CMK (cell line): ENCODE data around the gene PDXP.
A peak's percentile ranks its signal among the peaks of the same experiment; 100 is the strongest.

Experiments used
- DNase-seq: peaks from one replicate; pipeline ENCODE4 v3.0.0-alpha.2; 2010; ENCODE audit warnings: low read depth

Gene PDXP

DNA sequence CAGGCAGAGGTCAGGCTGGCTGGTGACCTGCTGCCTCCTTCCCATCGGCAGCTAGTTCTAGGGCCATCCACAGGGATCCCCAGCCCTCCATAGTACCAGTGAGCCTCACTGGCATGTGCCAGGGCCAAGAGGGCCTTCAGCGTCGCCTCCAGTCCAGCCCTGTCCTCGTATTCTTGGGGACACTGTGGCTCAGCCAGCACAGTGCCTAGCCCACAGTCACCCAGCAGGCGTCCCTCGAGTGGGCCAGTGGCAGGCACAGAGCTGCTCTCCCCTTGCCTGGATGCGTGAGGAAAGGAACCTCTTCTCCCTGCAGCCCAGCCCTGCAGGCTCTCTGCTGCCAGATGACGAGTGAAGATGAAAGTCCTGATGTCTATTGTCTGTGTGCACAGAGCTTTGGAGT, 29.7 kb upstream of the PDXP start:
- DNase-seq = no peak

DNA sequence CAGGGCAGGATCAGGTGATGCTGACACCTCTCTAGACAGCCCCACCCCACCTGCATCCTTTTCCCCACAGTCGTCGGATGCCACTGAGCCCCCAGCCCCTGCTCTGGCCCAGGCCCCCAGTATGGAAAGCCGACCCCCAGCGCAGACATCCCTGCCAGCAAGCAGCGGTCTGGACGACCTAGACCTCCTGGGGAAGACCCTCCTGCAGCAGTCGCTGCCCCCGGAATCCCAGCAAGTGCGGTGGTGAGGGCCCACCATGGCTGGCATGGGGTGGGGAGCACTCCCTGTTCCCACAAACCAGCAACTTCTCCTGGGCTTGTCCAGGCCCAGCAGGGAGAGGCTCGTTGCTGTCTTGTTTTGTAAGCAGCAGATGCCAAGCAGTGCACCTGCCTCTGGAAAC, 28.6 kb upstream of the PDXP start:
- DNase-seq = no peak

DNA sequence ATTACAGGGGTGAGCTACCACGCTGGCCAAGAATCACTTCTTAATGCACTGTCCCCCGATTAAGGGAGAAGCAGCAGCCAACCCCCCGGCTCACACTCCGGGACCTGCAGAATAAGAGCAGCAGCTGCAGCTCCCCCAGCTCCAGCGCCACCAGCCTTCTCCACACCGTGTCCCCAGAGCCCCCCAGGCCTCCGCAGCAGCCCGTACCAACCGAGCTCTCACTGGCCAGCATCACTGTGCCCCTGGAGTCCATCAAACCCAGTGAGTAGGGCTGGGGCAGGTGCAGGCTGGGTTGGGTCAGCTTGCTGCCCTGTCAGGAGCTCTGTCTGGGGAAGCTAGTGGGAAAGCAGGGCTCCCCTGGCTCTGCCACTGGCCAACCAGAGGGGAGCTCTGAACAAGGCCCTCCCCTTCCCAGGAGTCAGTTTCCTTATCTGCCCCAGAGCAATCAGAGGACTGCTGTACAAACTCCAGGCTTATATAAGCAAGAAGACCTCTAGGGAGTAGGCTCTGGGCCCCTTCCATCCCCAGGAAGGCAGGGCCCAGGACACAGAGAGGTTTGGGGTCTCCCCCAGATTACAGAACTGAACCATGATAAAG, 27.6 kb upstream of the PDXP start:
- no peak for DNase-seq

DNA sequence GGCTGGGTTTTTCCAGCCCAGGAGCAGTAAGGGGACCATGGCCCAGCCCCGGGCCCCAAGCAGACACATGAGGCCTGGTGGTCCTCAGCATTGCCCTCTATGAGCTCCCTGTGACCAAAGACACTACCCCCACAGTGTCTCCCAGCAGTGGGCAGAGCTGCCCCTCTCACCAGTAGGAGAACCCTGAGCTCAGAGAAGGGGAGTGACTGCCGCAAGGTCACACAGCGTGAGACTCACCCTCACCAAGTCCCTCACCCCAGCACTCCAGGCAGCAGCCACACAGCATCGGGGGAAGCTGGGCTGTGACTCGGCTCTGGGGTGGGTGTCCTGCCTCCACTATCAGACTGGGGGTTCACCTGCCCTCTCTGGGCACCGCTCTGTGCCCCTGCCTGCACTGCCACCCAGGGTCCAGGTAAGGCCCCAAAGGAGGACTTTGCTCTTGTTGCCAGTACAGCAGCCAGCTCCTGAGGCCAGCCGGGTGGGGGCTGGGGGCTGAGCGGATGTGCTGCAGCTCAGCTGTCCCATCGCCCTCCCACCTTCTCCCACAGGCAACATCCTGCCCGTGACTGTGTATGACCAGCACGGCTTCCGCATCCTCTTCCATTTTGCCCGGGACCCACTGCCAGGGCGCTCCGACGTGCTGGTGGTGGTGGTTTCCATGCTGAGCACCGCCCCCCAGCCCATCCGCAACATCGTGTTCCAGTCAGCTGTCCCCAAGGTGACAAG, 26.9 kb upstream of the PDXP start:
- no peak for DNase-seq

DNA sequence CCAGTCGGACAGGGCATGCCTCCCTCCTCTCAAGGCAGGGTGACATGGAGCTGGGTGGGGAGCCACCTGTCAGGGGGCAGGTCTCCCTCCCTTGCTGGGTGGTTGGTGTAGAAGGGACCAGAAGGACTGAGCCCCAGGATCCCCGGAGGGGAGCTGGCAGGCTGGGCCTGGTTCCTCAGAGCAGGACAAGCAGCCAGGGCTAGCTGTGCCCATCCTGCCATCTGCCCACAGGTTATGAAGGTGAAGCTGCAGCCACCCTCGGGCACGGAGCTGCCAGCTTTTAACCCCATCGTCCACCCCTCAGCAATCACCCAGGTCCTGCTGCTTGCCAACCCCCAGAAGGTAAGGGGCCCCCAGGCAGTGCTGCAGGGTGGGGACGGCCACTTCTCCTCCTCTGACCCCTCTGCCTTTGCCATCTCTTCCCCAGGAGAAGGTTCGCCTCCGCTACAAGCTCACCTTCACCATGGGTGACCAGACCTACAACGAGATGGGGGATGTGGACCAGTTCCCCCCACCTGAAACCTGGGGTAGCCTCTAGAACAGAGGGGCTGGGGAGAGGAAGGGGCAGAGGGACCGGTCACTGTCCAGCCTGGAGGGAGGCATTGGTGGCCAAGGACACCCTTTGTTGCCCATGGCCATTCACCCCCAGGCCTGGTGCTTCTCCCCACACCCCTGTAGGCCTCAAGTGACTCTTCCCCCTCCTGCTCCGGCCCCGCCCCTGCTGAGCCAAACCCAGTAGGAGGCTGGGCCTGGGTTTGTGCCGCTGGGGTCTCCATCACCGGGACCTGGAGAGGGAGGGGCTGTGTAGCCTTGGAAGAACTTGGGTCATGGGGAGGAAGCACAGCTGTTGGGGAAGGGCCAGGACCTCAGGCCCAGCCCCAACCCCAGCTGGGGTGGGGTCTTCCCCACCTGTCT, 26.1 kb upstream of the PDXP start:
- DNase-seq = no peak

DNA sequence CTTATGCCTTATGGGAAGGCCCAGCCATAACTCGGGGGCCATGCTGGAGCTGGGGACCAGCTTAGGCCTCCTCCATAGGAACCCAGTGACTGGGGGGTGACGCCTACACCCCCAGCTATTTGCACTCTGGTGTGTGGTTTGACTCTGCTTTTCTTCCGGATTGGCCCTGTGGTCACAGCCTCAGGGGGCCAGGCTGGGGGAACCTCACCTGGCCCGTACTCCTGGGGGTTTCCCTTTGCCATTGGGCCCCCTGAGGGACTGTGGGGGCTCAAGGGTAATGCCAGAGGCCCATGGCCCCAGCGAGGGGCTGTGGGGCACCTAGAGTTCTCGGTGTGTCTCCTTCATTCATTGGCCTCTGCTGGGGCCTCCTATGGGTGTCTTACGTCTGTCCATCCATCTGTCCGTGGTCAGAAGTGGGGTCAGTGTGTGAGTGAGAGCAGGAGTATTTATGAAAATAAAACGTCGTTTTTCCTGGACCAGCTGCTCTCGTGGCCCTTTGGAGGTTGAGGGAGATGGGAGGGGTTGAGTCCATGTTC, 25.4 kb upstream of the PDXP start:
- no peak for DNase-seq

DNA sequence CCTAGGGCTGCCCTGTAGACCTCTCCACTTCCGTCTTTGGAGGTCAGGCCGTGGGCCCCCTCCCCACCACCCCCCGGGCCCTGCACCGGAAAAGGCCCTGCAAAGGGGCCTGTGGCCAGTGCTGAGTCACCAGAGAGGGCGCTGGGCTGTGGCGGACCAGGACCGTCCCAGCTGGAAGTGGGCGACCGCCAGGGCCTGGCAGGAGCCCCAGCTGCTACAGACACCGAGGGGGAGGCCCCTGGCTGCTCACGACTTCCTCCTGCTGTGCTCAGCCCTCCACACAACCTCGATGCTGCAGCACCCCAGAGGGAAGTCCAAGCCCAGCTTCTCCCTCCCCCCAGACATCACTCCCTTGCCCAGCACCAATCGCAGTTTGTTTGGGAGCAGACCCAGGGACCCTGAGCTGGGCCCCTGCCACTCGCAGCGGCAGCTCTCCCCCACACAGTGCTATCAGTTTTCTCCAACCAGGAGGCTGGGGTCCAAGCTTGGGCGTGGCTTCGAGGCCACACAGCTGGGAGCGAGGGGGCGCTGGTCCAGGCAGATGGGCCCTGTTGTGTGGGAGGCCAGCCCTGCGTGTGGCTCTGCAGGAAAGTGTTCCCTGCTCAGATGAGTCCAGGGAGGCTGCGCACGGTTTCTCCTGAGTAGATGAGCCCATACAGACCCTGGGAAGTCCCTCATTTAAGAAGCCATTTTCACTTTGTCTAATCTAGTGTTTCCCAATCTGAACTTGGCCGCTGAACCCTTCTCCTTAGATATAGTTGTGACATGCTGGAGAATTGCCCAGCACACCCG, 24.7 kb upstream of the PDXP start:
- peak; percentile 98 for DNase-seq

DNA sequence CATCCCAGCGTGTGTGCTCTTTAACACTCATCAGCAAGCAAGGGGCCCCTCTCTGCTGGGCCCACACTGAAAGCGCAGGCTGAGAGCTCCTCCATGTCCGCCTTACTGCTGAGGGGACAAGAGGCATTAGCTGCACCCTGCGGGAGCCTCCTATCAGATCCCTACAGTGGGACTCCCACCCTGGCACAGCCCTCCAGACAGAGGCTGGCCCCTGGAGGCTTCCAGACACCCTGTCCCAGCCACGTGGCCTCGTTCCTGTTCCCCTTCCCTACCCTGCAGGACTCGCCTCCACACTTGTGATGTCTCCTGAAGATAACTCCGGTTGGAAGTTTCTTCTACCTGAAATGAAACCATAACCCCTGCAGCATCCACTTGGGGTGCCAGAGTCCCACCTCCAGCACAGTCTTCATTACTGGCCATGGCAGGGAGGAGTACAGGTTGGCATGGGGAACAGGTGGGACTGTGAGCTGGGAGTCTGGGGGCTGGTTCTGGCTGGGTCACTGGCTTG, 24.1 kb upstream of the PDXP start:
- DNase-seq = no peak

DNA sequence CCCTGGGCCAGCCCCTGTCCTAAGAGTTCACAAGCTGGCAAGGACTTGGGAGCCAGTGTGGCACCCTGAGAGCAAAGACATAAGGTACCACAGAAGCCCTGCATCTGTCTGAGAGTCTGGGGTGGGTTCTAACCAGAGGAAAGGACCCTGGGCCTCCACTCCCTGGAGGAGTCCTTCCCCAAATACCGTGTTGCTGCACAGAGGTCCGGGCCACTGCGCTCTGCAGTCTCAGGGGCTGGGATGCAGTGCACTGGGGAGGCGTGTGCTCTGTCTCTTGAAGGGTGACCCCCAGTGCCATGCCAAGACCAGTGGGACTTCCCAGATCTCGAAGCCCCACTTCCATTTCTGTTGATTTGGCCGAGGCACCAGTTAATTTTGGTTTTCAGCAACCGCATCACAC, 23.4 kb upstream of the PDXP start:
- DNase-seq = no peak

DNA sequence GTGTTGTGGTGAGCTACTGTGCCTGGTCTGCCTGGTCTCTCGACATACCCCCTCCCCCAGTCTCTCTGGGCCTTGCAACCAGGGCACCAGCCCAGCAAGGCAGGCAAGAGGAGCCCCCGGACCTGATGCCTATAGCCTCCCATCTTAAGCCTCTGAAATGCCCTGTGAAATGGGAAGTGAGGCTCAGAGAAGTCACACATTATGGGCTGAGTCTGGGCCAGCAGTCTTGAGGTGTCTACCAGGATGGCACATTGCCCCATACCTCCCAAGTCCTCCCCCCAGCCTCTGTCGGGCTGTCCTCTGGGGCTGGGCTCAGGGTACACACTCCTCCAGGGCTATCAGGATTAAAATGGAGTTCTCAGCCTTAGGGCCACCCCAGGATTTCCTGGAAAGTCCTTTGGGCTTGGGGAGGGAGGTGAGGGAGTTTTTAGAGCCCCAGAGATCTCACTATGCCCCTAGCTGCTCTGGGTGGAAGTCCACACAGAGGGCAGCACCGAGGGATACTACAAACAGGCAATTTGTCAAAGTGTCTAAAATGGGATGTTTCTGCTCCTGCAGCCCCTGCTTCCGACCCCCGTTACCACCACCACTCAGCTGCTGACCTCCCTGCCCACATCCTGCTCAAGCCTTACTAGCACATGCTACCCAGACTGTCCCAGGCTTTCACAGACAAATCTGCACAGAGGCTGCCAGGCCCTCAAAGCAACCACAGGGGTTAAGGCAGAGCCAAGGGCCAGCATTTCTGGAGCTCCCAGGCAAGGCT, 22.2 kb upstream of the PDXP start:
- DNase-seq = peak; percentile 96

DNA sequence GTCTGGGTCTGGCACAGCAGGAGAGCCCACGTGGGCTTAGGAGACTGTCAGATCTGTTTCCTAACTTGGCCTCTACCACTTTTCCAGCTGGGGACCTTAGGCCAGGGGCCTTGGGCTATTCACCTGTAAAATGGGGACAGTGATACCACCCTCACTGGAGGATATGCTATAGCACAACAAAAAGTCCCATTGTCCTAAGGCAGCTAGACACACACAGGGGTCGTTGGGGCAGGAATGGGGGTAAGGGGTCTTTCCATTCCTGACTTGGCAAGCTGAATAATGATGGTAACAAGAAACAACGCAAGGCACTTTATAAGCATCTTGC, 21.6 kb upstream of the PDXP start:
- no peak for DNase-seq

DNA sequence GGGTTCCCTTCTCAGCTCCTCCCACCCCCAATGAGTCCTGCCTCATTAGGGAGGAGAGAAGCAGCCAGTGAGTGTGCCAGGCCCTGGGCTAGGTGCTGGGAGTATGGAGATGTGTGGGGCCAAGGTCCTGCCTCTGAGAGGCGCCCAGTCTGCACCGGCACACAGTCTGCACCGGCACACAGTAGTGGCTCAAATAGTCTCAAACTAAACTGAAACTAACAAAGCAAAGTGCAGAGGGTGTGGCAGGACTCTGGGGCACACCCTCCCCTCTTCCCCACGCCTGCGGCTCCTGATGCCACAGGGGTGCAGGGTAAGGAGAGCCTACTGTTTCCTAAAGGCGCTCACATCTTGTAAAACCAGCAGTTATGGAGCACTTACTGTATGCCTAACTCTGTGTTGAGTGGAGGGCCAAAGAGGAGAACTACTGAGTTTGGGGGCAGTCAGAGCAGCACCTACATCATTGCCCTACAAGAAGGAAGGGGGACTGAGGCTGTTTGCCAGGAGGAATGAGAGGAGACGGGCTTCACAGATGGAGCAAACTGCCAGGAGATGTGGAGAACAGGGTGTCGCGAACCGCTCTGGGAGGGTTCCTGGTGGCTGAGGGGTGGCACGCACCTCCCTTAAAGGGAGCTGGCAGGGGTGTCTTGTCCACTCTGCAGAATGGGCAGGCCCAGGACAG, 20.0 kb upstream of the PDXP start:
- DNase-seq = no peak

DNA sequence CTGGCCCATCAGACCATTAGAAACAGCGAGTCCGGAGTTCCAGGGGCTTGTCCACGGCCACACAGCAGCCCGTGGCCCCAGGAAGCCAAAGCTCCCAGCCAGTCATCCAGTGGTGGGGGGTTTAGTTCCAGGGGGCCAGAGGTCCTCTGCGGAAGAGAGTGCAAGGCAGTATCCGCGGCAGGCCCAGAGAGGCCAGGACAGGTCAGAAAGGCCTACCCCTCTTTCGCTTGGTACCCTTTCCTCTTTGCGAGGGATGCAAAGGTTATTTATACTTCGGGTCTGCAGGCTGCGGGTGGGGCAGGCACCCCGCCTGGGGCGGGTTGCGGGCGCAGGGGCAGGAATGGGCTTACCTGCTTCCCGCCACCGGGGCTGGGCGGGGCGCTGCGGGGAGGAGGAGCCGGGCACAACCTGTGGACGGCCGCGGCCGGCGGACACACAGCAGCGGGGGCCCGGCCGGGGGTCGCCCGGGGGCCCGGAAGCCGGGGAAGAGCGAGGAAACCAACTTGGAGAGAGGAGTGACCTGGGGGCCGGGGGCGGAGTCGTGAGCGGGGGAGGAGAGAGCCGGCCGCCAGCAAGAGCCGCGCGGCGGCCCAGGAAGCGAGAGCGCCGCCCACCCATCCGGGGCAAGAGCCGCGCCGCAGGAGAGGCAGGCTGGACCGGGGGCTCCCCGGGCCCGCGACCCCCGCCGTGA, 19.3 kb upstream of the PDXP start, which contains the start of gene SH3BP1:
Gene SH3BP1, plus strand, starts transcription at position 600 of the 691 bp plus-strand sequence. CDS start 119 bp downstream, outside the sequence.
- DNase-seq = peak; percentile 71

DNA sequence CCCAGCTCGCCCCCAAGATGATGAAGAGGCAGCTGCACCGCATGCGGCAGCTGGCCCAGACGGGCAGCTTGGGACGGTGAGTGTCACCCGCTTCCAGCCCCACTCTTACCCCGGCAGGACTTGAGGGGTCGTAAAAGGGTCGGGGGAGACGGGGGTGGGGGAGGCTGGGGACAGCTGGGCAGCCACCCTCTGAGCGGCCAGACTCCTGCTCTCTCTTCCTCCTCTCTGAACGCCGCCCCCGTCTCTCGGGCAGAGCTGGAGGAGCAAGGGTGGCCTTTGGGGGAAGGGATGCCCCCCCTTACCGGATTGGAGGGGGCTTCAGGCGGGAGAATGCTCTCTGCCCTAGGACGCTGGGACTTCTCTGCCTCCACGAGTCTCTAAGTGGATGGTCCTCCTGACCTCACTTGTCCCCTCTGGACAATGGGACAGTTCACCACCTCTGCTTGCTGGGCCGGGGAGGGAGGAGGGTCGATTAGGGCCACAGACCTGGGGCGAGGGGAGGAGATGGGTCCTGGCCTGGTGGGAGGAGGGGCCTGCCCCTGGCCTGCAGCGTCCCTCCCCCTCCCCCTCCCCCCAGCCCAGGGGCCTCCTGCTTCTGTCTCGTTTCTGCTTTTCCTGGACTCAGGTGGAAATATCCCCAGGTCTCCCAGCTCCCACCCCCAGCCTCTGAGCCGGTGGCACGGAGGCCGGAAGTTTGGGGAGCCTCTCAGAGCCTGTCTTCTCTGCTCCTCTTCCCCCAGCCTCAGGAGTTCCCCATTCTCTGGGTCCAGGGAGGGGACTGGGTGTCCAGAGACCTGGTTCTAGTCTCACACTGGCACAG, 18.5 kb upstream of the PDXP start:
- no peak for DNase-seq

DNA sequence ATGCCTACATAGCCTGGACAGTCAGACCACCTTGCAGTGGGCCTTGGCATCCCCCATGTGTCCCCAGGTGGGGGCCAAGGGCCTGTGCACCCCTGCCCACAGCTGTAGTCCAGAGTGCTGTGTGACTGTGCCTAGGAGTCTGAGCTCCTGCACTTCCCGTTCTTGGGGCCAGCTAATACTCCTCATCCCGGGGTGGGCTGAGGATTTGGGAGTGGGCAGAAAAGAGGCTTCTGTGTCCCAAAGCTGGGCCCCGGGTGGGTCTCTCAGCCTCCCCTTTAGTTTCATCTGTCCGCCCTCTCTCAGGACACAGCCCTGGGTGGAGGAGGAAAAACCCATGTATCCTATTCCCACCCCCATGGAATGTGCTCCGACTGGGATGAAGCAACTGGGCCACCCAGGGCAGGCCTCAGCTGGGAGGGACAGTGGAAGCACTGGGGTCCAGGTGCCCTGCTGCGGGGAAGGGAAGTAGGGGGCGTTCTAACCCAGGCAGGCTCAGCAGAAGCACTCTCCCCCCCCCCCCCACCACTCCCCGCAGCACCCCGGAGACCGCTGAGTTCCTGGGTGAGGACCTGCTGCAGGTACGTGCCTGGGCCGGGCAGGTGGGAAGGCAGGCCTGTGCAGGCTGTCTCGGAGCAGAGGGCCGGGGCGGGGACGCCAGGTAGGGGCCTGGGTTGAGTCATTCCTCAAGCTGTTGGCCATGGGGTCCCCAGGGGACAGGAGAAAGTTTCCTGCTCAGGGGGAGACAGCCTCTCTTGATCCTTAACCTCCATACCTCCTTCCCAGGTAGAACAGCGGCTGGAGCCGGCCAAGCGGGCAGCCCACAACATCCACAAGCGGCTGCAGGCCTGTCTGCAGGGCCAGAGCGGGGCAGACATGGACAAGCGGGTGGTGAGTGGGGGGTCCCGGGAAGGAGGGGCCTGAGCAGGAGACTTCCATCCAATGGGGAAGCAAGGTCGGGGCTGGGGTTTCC, 17.6 kb upstream of the PDXP start:
- no peak for DNase-seq

DNA sequence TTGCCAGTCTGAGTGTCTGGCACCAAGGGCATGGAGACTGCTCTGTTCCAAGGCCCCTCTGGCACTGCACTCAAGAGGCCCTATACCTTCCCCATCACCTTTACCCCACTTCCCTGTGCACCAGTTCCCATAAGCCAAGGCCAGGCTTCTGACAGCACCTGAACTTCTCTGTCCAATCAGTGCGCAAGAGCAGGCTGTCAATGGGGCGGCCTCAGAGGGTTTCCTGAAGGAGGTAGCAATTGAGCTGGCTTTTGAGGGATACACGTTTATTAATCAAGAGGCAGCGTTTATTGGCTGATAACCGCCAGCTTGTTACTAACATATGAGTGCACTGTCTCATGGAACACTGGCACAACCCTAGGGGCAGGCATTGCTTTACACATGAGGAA, 17.0 kb upstream of the PDXP start:
- no peak for DNase-seq

DNA sequence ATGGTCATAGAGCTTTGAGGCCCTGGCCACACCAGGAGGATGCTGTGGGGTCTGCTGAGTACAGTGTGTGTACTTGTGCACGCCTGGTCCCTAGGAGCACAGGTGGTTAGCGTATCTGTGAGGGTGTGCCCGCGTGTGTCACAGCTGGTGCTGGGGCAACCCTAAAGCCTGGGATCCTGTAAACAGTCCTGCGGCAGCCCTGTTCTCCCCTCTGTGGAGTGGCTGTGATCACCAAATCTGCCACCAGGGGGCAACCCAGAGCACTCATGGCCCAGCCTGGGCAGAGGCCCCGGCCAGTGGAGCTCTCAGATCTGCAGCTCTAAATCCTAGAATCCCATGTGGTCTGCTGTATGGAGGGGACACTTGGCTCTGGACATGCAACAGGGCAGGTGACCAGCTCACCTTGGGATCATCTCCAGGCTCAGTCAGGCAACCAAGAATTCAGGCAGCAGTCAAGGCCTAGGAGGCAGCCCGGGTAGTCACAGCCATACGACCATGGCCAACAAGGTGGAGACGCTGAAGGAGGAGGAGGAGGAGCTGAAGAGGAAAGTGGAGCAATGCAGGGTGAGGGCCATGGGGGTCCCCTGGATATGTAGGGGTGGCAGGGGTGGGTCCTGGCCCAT, 15.2 kb upstream of the PDXP start:
- no peak for DNase-seq
